CD14-positive monocyte (primary cell): ENCODE measurements around the gene KCNB1. TPM values are rescaled to one million over a fixed set of nuclear protein-coding genes. Genes with fewer than 3 reads are reported as not detected.

Experiments
- DNase-seq, 3 donors: peaks; one replicate each; pipeline ENCODE4 v3.0.0-alpha.2; 2011 to 2022
- H2AFZ ChIP-seq: 2 replicates; pipeline ENCODE4 v1.6.0; 2012; ENCODE audit warnings: mild to moderate bottlenecking, low read depth, low read length, inconsistent platforms; ENCODE audit not compliant: insufficient read depth, poor library complexity, severe bottlenecking
- H3K27ac ChIP-seq, 2 donors: 1 replicate in 1 of 2; 2 replicates in 1 of 2; pipeline ENCODE4 v1.5.1; 2012 to 2013; ENCODE audit warnings: low read length in 2 of 2, control low read depth in 1 of 2, inconsistent platforms in 1 of 2, low read depth in 1 of 2, mild to moderate bottlenecking in 1 of 2
- H3K27me3 ChIP-seq, 2 donors: one replicate each; pipeline versions ENCODE4 v1.6.0 to v1.6.1; 2011 to 2013; ENCODE audit warnings: low read length in 2 of 2; ENCODE audit not compliant: control insufficient read depth in 2 of 2, insufficient read depth in 2 of 2
- H3K36me3 ChIP-seq, 2 donors: replicated peaks in 1 of 2; 1 replicate in 1 of 2; 2 replicates in 1 of 2; pipeline versions ENCODE4 v1.5.1 to v1.6.1; 2012 to 2013; ENCODE audit warnings: low read length in 2 of 2, control low read depth in 1 of 2, inconsistent platforms in 1 of 2, mild to moderate bottlenecking in 1 of 2; ENCODE audit not compliant: insufficient read depth in 2 of 2, control insufficient read depth in 1 of 2
- H3K4me1 ChIP-seq, 2 donors: 1 replicate in 1 of 2; 2 replicates in 1 of 2; pipeline versions ENCODE4 v1.5.1 to v1.6.1; 2012 to 2013; ENCODE audit warnings: low read length in 2 of 2, control low read depth in 1 of 2, inconsistent platforms in 1 of 2, mild to moderate bottlenecking in 1 of 2, moderate library complexity in 1 of 2; ENCODE audit not compliant: insufficient read depth in 2 of 2, control insufficient read depth in 1 of 2
- H3K4me2 ChIP-seq: replicated peaks from 2 replicates; pipeline ENCODE3; 2012; ENCODE audit warnings: low read length, moderate library complexity, mild to moderate bottlenecking; ENCODE audit not compliant: poor library complexity, severe bottlenecking; ENCODE audit errors: extremely low read depth
- H3K4me3 ChIP-seq, 3 experiments: fragments of 200-600 bp in 1 of 3; sonication (generic) in 1 of 3; replicated peaks in 1 of 3; 1 replicate in 2 of 3; 2 replicates in 1 of 3; pipeline ENCODE4 v1.5.1; 2011 to 2013; ENCODE audit warnings: low read length in 3 of 3, mild to moderate bottlenecking in 3 of 3, control low read depth in 2 of 3, low read depth in 2 of 3, inconsistent platforms in 1 of 3, moderate library complexity in 1 of 3
- H3K79me2 ChIP-seq: 2 replicates; pipeline ENCODE4 v1.6.0; 2012; ENCODE audit warnings: mild to moderate bottlenecking, control low read depth, inconsistent platforms, low read length, moderate library complexity; ENCODE audit not compliant: insufficient read depth
- H3K9ac ChIP-seq: 2 replicates; pipeline ENCODE4 v1.6.0; 2017; ENCODE audit warnings: low read length, mild to moderate bottlenecking; ENCODE audit not compliant: insufficient read depth, poor library complexity, severe bottlenecking
- H3K9me3 ChIP-seq, 2 donors: replicated peaks in 1 of 2; 1 replicate in 1 of 2; 2 replicates in 1 of 2; pipeline versions ENCODE4 v1.5.1 to v1.6.1; 2012 to 2013; ENCODE audit warnings: low read length in 2 of 2, control low read depth in 1 of 2; ENCODE audit not compliant: control insufficient read depth in 1 of 2, insufficient read depth in 1 of 2
- H4K20me1 ChIP-seq: 2 replicates; pipeline ENCODE4 v1.6.0; 2012; ENCODE audit warnings: mild to moderate bottlenecking, low read length, control low read depth, moderate library complexity; ENCODE audit not compliant: insufficient read depth
- H3K27ac Mint-ChIP-seq, 7 donors: one replicate each; pipeline ENCODE4 v1.8.0; 2020; ENCODE audit warnings: mild to moderate bottlenecking in 7 of 7, mixed read lengths in 7 of 7, moderate library complexity in 6 of 7, inconsistent platforms in 2 of 7
- H3K27me3 Mint-ChIP-seq, 3 donors: one replicate each; pipeline ENCODE4 v1.8.0; 2021 to 2022; ENCODE audit warnings: low read depth in 3 of 3, mild to moderate bottlenecking in 3 of 3, mixed read lengths in 3 of 3, moderate library complexity in 3 of 3, inconsistent platforms in 1 of 3
- H3K36me3 Mint-ChIP-seq, 2 donors: one replicate each; pipeline ENCODE4 v1.8.0; 2020; ENCODE audit warnings: mixed read lengths in 2 of 2, inconsistent platforms in 1 of 2, mild to moderate bottlenecking in 1 of 2
- H3K4me1 Mint-ChIP-seq: one replicate; pipeline ENCODE4 v1.8.0; 2020; ENCODE audit warnings: mild to moderate bottlenecking, mixed read lengths
- H3K4me3 Mint-ChIP-seq, 2 donors: one replicate each; pipeline ENCODE4 v1.8.0; 2020; ENCODE audit warnings: mild to moderate bottlenecking in 2 of 2, mixed read lengths in 2 of 2, moderate library complexity in 1 of 2
- H3K9me3 Mint-ChIP-seq, 7 donors: one replicate each; pipeline ENCODE4 v1.8.0; 2020 to 2022; ENCODE audit warnings: mixed read lengths in 7 of 7, mild to moderate bottlenecking in 6 of 7, moderate library complexity in 6 of 7, inconsistent platforms in 2 of 7
- CTCF ChIP-seq: fragments of 200-600 bp; IDR thresholded peaks from one replicate; pipeline ENCODE4 v1.8.0; 2022; ENCODE audit warnings: antibody characterized with exemption, mild to moderate bottlenecking
- WGBS: methylation state at CpG from one replicate; pipeline ENCODE4 v1.1.5; 2013; ENCODE audit warnings: missing lambda C conversion rate; ENCODE audit not compliant: insufficient coverage; 5-methylcytosine and 5-hydroxymethylcytosine counted together
- intact Hi-C, 2 donors: fragments of 100-400 bp; cut with micrococcal nuclease; formaldehyde crosslinking; loops; one replicate each; pipeline versions ENCODE4 v1.15.0 to v1.15.1; 2023
- polyA plus RNA-seq, 3 donors: library from polyadenylated mRNA; depleted of rRNA in 1 of 3; unstranded in 2 of 3; stranded (reverse) in 1 of 3; fragments of 300-500 nt in 2 of 3; fragments of >200 nt in 1 of 3; fragmentation: Illumina TruSeq in 2 of 3; gene quantifications; 1 replicate in 2 of 3; 2 replicates in 1 of 3; pipeline ENCODE4 v1.2.3, GENCODE V29; 2012 to 2021

Gene KCNB1
- polyA plus RNA-seq, 3 donors, result not detected

GRCh38 chr20:49323622-49324238 is 158.7 kb downstream of the KCNB1 start:
- Histone ChIP-seq H3K36me3 (no peaks in the 10 kb centered on the region), H3K9ac (peak overlapping the region; percentile 2), H3K4me1 (peaks cover 22 to 24% of the 10 kb centered on the region in 2 donors), H3K27ac (peak overlapping the region; percentile 49 to 66), H3K79me2 (no peaks in the 10 kb centered on the region), H3K4me2 (peak overlapping the region; percentile 49), H3K27me3 (peaks cover 22 to 27% of the 10 kb centered on the region in 2 donors), H2AFZ (peak overlapping the region; percentile 66), H4K20me1 (no peaks in the 10 kb centered on the region), H3K4me3 (peak overlapping the region in 1 of 3 experiments; percentile 36), H3K9me3 (no peaks in the 10 kb centered on the region)
- 0% methylated on average over 6 of the region's 9 CpGs for WGBS
- H3K4me1 Mint-ChIP-seq, result peaks cover 39% of the 10 kb centered on the region
- peaks cover 27 to 31% (median 28%) of the 10 kb centered on the region in 3 donors for H3K27me3 Mint-ChIP-seq
- intact Hi-C loops, result loop anchor here (5.0 kb wide), 1 partner anchor 41 kb away; no protein-coding TSS in a partner anchor
- H3K36me3 Mint-ChIP-seq, result peaks cover 0 to 3% of the 10 kb centered on the region in 2 donors
- peak overlapping the region; percentile 61 to 75 for H3K4me3 Mint-ChIP-seq
- H3K27ac Mint-ChIP-seq, result peak overlapping the region; percentile 12 to 95 (median 84)
- H3K9me3 Mint-ChIP-seq, result peaks cover 0 to 7% (median 5%) of the 10 kb centered on the region in 7 donors
- TF ChIP-seq CTCF, result peak; percentile 25
- peak; percentile 66 to 80 (median 77) for DNase-seq

GRCh38 chr20:49320460-49320859 is 162.0 kb downstream of the KCNB1 start:
- Mint-ChIP-seq H3K36me3 (peaks cover 0 to 5% of the 10 kb centered on the region in 2 donors), H3K9me3 (peaks cover 0 to 16% (median 12%) of the 10 kb centered on the region in 7 donors), H3K4me3 (peak overlapping the region in 1 of 2 donors; percentile 56), H3K27me3 (peaks cover 54 to 61% (median 57%) of the 10 kb centered on the region in 3 donors), H3K27ac (no peak overlapping the region), H3K4me1 (peaks cover 40% of the 10 kb centered on the region)
- 0% methylated on average over 1 of the region's 1 CpG for WGBS
- H4K20me1 ChIP-seq, result no peaks in the 10 kb centered on the region
- intact Hi-C loops, result loop anchor here (5.0 kb wide), 1 partner anchor 38 kb away; no protein-coding TSS in a partner anchor
- peaks cover 46 to 59% of the 10 kb centered on the region in 2 donors for H3K27me3 ChIP-seq
- peaks cover 0 to 3% of the 10 kb centered on the region in 2 donors for H3K9me3 ChIP-seq
- TF ChIP-seq CTCF, result peak; percentile 32
- H3K27ac ChIP-seq, result no peak overlapping the region
- H3K4me2 ChIP-seq, result no peak overlapping the region
- no peaks in the 10 kb centered on the region for H3K79me2 ChIP-seq
- H3K4me1 ChIP-seq, result peaks cover 26 to 31% of the 10 kb centered on the region in 2 donors
- no peak overlapping the region for H3K4me3 ChIP-seq
- peak in 1 of 3 donors; percentile 11 for DNase-seq
- H3K36me3 ChIP-seq, result no peaks in the 10 kb centered on the region
- no peak overlapping the region for H3K9ac ChIP-seq
- H2AFZ ChIP-seq, result no peak overlapping the region
